Measurements from ENCODE around the gene SLFN11.
A peak's percentile ranks its signal among the peaks of the same experiment; 100 is the strongest.

The SLFN11 gene

GRCh38 chr17:35372846-35373533, 431 bp downstream of the SLFN11 start:
- H2AFZ ChIP-seq (ENCODE audit: low read depth, low read length, severe bottlenecking): no peak overlapping the region

GRCh38 chr17:35371934-35372333, 1.5 kb downstream of the SLFN11 start:
- Histone ChIP-seq H4K20me1 (ENCODE audit: low read depth, low read length) (no peaks in the 10 kb centered on the region), H3K79me2 (ENCODE audit: insufficient read depth, low read length) (no peaks in the 10 kb centered on the region), H3K36me3 (ENCODE audit: low read length) (no peaks in the 10 kb centered on the region), H3K9me2 (replicated peaks; ENCODE audit: insufficient read depth, low read length) (no peaks in the 10 kb centered on the region), H3F3A (ENCODE audit: insufficient read depth) (no peaks in the 10 kb centered on the region), H3K27ac (ENCODE audit: low read depth, low read length) (no peak overlapping the region), H3K9ac (ENCODE audit: low read length) (no peak overlapping the region), H3K4me2 (ENCODE audit: low read depth, low read length, poor library complexity, severe bottlenecking) (no peak overlapping the region), H3K9me3 (ENCODE audit: insufficient read depth, low read length) (peaks cover 3% of the 10 kb centered on the region; the same call in 1 of the 2 replicates), H3K4me3 (ENCODE audit: insufficient read depth, low read length, poor library complexity, severe bottlenecking) (no peak overlapping the region), H3K27me3 (ENCODE audit: low read length) (0 out of 2 replicates have a peak, but pooled peaks cover 3% of the 10 kb centered on the region), H2AFZ (ENCODE audit: low read depth, low read length, severe bottlenecking) (no peak overlapping the region)
- TF ChIP-seq CTCF (IDR thresholded peaks at IDR 0.05; ENCODE audit: insufficient read depth, low read length, poor library complexity, severe bottlenecking): no peak
- TF ChIP-seq EZH2phosphoT487 (conservative IDR thresholded peaks at IDR 0.05; ENCODE audit: low read length): no peak

More at GRCh38 chr17:35372846-35373533, 431 bp downstream of the SLFN11 start:
- Histone ChIP-seq H3K4me3 (ENCODE audit: insufficient read depth, low read length, poor library complexity, severe bottlenecking) (no peak overlapping the region), H3F3A (ENCODE audit: insufficient read depth) (no peaks in the 10 kb centered on the region), H3K4me2 (ENCODE audit: low read depth, low read length, poor library complexity, severe bottlenecking) (no peak overlapping the region), H3K9ac (ENCODE audit: low read length) (no peak overlapping the region), H3K27ac (ENCODE audit: low read depth, low read length) (no peak overlapping the region), H4K20me1 (ENCODE audit: low read depth, low read length) (no peaks in the 10 kb centered on the region), H3K27me3 (ENCODE audit: low read length) (0 out of 2 replicates have a peak, but pooled peaks cover 3% of the 10 kb centered on the region), H3K9me2 (replicated peaks; ENCODE audit: insufficient read depth, low read length) (no peaks in the 10 kb centered on the region), H3K36me3 (ENCODE audit: low read length) (no peaks in the 10 kb centered on the region), H3K9me3 (ENCODE audit: insufficient read depth, low read length) (peaks cover 3% of the 10 kb centered on the region; the same call in 1 of the 2 replicates), H3K79me2 (ENCODE audit: insufficient read depth, low read length) (no peaks in the 10 kb centered on the region)
- no peak for TF ChIP-seq EZH2phosphoT487 (conservative IDR thresholded peaks at IDR 0.05; ENCODE audit: low read length)
- no peak for TF ChIP-seq CTCF (IDR thresholded peaks at IDR 0.05; ENCODE audit: insufficient read depth, low read length, poor library complexity, severe bottlenecking)

- H3K9me3 ChIP-seq (ENCODE audit: insufficient read depth, low read length): peaks cover 3% of the 10 kb centered on the region; the same call in 1 of the 2 replicates
- H3K79me2 ChIP-seq (ENCODE audit: insufficient read depth, low read length): no peaks in the 10 kb centered on the region
- H3K27ac ChIP-seq (ENCODE audit: low read depth, low read length): no peak overlapping the region
- H3F3A ChIP-seq (ENCODE audit: insufficient read depth): no peaks in the 10 kb centered on the region
- H3K36me3 ChIP-seq (ENCODE audit: low read length): no peaks in the 10 kb centered on the region
- H3K27me3 ChIP-seq (ENCODE audit: low read length): no peaks in the 10 kb centered on the region
- TF ChIP-seq EZH2phosphoT487 (conservative IDR thresholded peaks at IDR 0.05; ENCODE audit: low read length) (no peak), CTCF (IDR thresholded peaks at IDR 0.05; ENCODE audit: insufficient read depth, low read length, poor library complexity, severe bottlenecking) (no peak)
- no peaks in the 10 kb centered on the region for H3K9me2 ChIP-seq (replicated peaks; ENCODE audit: insufficient read depth, low read length)
- no peaks in the 10 kb centered on the region for H4K20me1 ChIP-seq (ENCODE audit: low read depth, low read length)
- no peak overlapping the region for H3K9ac ChIP-seq (ENCODE audit: low read length)
- peak overlapping the region; percentile 52 for H2AFZ ChIP-seq (ENCODE audit: low read depth, low read length, severe bottlenecking)
- peak overlapping the region; percentile 6 for H3K4me2 ChIP-seq (ENCODE audit: low read depth, low read length, poor library complexity, severe bottlenecking)
- H3K4me3 ChIP-seq (ENCODE audit: insufficient read depth, low read length, poor library complexity, severe bottlenecking): no peak overlapping the region
Observed at GRCh38 chr17:35368081-35368830, 5.2 kb downstream of the SLFN11 start.
